HCT116 (cell line): Measurements from ENCODE around the gene RANBP10.

Source experiments
- EZH2 ChIP-seq: fragments of 200-600 bp; sonication (generic); IDR thresholded peaks from 2 replicates; pipeline ENCODE4 v1.6.1; 2017; ENCODE audit warnings: antibody characterized with exemption, mixed run types
- POLR2A ChIP-seq: IDR thresholded peaks from 2 replicates; pipeline ENCODE4 v1.7.0; 2011; ENCODE audit warnings: borderline replicate concordance; ENCODE audit not compliant: insufficient read depth, insufficient read length; ENCODE audit errors: extremely low read depth
- POLR2AphosphoS5 ChIP-seq: IDR thresholded peaks from 2 replicates; pipeline ENCODE4 v1.6.1; 2011; ENCODE audit warnings: mild to moderate bottlenecking, low read depth, low read length, moderate library complexity
- SIN3A ChIP-seq: IDR thresholded peaks from 2 replicates; pipeline ENCODE4 v1.6.1; 2012; ENCODE audit warnings: low read depth
- SRF ChIP-seq: IDR thresholded peaks from 2 replicates; pipeline ENCODE4 v1.6.1; 2012; ENCODE audit warnings: low read depth
- TF ChIP-seq, protein P1 (sequence below), 3 experiments: fragments of 200-600 bp in 1 of 3; sonication (generic) in 1 of 3; IDR thresholded peaks in 2 of 3; conservative IDR thresholded peaks in 1 of 3; 2 replicates each; pipeline ENCODE4 v1.5.1; 2012 to 2017; ENCODE audit warnings: low read depth in 2 of 3, low read length in 2 of 3, antibody characterized with exemption in 1 of 3, borderline replicate concordance in 1 of 3, control low read depth in 1 of 3, mild to moderate bottlenecking in 1 of 3, mixed read lengths in 1 of 3, mixed run types in 1 of 3, moderate library complexity in 1 of 3; ENCODE audit not compliant: insufficient read depth in 1 of 3

DNA sequence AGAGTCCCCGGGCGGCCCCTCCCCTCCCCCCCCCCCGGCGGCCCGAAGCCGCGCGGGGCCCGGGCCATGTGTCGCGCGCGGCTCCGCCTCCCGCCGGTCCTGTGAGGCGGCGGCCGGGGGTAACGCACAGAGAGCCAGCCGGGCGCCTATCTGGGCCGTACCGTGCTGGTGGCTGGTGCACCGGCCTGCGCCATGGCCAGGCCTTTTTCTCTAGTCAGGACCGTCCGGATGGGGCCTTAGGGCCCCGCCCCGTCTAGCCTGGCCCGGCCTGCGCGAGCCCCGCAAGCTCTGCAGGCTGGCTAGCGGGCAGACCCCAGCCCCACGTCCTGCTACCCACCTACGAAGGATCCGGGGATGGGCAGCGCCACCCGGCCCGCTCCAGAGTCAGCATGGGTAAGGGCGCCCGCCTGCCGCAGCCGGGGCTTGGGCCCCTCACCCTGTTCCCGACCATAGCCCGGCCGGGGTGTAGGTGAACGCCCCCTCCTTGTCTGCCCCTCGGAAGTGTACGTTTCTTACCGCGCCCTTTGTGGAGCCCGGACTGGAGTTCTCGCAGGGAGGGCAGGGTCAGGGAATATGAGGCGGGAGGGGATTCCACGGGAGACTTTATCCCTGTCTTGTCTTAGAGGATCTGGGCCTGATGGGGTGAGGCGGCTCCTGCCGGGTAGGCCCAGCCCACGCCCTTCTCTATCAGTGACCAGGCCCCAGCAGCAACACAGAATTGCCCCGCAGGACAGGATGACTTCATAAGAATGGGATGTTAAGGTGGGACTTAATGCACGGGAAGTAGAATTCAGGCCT is 40.9 kb upstream of the RANBP10 start, which contains the start of gene CENPT:
- TF ChIP-seq POLR2AphosphoS5 = no peak
- TF ChIP-seq, protein P1, sequence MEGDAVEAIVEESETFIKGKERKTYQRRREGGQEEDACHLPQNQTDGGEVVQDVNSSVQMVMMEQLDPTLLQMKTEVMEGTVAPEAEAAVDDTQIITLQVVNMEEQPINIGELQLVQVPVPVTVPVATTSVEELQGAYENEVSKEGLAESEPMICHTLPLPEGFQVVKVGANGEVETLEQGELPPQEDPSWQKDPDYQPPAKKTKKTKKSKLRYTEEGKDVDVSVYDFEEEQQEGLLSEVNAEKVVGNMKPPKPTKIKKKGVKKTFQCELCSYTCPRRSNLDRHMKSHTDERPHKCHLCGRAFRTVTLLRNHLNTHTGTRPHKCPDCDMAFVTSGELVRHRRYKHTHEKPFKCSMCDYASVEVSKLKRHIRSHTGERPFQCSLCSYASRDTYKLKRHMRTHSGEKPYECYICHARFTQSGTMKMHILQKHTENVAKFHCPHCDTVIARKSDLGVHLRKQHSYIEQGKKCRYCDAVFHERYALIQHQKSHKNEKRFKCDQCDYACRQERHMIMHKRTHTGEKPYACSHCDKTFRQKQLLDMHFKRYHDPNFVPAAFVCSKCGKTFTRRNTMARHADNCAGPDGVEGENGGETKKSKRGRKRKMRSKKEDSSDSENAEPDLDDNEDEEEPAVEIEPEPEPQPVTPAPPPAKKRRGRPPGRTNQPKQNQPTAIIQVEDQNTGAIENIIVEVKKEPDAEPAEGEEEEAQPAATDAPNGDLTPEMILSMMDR (IDR thresholded peaks at IDR 0.05 in 2 of 3, conservative IDR thresholded peaks at IDR 0.05 in 1 of 3; ENCODE audit: borderline replicate concordance in 1 of 3, insufficient read depth in 1 of 3, low read depth in 2 of 3, low read length in 2 of 3) = no peak
- no peak for TF ChIP-seq POLR2A
- TF ChIP-seq SRF = no peak
- TF ChIP-seq EZH2 = no peak
- 0 out of 2 replicates have a peak, but pooled peaks have one; percentile 24 for TF ChIP-seq SIN3A
